ENCODE results near the gene GAL.
"Not testable (repeated sequence)": the region's sequence is repeated elsewhere in the genome, so short reads cannot be mapped to it uniquely, and the experiment has no call there.

The GAL gene, protein sequence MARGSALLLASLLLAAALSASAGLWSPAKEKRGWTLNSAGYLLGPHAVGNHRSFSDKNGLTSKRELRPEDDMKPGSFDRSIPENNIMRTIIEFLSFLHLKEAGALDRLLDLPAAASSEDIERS

DNA sequence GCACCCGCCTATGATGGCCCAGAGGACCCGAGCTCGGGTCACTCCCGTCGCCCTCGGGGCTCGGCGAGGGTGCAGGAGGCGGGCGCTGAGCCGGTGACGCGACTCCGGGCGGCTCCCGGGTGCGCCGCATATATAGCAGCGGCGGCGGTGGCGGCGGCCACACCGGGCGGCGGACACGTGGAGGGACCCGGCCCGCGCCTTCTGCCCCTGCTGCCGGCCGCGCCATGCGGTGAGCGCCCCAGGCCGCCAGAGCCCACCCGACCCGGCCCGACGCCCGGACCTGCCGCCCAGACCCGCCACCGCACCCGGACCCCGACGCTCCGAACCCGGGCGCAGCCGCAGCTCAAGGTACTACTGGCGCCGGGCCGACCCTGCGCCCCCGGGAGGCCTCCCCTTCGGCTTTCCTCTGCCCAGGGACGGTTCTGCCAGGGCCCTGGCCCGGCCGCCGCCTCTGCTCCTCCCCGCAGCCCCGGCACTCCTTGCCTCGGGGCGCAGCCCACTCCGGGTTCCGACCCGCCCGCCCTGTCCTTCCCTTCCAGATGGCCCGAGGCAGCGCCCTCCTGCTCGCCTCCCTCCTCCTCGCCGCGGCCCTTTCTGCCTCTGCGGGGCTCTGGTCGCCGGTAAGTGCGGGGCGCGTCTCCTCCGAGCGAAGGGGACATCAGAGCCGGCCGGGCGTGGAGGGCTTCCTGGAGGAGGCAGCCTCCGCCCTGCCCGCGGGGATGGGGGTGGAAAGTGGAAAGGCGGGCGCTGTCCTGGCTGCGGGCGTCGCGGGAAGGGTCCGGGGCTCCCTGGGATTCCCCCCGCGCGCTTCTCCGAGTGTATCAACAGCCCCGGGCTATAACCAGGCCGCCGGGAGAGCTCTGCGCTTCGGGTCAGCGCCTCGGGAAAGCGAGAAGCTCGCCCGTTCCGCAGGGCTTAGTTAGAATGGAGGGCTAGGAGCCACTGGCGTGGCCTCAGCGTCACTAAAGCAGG, at the start of gene GAL:
GAL (plus strand) TSS at position 160 of the 972 bp plus-strand sequence; CDS start at position 540, 380 bp downstream.
- in situ Hi-C loops (cut with MboI; ENCODE audit: low sequenced_read_pairs), result no loop called here

DNA sequence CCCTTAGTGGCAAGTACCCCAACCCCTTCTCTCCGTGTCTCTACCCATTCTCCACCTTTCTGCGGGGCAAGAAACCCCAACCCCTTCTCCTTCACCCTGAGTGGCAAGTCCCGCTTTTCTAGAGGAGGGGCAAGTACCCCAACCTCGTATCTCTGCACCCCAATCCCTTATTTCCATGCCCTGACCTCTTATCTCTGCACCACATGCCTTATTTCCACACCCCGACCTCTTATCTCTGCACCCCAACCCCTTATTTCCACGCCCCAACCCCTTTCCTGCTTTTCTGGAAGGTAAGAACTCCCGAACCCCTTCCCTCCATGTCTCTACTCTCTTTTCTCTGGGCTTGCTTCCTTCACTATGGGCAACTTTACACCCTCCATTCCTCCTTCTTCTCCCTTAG, 49.7 kb upstream of the GAL start:
- in situ Hi-C loops (cut with MboI; ENCODE audit: low sequenced_read_pairs), result not testable (repeated sequence)

DNA sequence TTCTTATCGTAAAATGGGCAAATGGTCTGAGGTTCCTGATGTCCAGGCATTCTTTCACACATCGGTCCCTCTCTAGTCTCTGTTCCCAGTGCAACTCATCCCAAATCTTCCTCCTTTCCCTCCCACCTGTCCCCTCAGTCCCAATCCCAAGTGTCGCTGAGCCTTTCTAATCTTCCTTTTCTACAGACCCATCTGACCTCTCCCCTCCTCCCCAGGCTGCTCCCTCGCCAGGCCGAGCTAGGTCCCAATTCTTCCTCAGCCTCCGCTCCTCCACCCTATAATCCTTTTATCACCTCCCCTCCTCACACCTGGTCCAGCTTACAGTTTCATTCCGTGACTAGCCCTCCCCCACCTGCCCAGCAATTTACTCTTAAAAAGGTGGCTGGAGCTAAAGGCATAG, 49.2 kb upstream of the GAL start:
- in situ Hi-C loops (cut with MboI; ENCODE audit: low sequenced_read_pairs), result not testable (repeated sequence)

DNA sequence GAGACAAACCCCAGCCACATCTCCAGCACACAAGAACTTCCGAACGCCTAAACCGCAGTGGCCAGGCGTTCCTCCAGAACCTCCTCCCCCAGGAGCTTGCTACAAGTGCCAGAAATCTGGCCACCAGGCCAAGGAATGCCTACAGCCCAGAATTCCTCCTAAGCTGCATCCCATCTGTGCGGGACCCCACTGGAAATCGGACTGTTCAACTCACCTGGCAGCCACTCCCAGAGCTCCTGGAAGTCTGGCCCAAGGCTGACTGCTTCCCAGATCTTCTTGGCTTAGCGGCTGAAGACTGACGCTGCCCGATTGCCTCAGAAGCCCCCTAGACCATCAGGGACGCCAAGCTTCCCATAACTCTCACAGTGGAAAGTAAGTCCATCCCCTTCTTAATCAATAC, 48.5 kb upstream of the GAL start:
- in situ Hi-C loops (cut with MboI; ENCODE audit: low sequenced_read_pairs), result not testable (repeated sequence)

DNA sequence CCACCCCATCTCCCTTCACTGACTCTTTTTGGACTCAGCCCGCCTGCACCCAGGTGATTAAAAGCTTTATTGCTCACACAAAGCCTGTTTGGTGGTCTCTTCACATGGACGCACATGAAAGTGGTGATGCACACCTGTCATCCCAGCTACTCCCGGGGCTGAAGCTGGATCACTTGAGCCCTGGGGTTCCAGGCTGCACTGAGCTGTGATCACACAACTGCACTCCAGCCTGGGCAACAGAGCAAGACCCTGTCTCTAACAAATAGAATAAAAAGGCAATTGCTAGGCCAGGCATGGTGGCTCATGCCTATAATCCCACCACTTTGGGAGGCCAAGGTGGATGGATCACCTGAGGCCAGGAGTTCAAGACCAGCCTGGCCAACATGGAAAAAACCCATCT, 45.0 kb upstream of the GAL start:
- in situ Hi-C loops (cut with MboI; ENCODE audit: low sequenced_read_pairs), result not testable (repeated sequence)

DNA sequence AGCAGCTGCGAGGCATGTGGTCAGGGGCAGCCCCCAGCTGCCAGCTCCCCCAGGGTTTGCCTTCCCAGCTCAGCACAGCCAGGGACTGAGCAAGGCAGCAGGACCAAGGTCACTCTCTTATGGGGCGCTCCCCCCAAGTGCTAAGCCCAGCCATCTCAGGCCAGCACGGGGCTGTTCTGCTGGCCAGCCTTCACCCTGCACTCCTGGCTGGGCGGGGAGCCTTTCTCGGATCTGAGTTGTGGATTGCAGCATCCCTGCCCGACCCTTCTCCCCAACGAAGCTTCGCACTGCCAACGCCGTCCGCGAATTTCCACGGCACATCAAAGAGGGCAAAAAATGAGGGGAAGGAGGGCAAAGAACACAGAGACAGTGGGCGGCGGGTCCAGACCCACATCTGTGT, 42.5 kb upstream of the GAL start:
- in situ Hi-C loops (cut with MboI; ENCODE audit: low sequenced_read_pairs), result no loop called here

DNA sequence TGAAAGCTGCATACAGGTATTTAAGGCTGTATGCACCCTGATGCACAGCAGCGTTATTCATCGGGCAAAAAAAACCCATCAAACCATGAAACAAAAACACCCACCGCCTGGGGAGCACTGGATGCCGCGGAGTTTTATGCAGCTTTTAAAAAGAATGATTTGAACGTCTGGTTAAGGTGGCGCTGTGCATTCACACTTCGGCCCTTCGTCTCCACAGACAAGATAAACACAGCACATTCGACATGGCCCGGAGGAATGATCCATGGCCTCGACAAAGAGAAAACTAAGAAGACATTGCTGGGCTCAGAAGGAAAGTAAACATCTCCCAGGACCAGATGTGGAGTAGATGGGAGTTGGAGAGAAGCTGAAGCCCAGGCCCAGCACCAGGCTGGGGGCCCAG, 40.8 kb upstream of the GAL start:
- in situ Hi-C loops (cut with MboI; ENCODE audit: low sequenced_read_pairs), result no loop called here

DNA sequence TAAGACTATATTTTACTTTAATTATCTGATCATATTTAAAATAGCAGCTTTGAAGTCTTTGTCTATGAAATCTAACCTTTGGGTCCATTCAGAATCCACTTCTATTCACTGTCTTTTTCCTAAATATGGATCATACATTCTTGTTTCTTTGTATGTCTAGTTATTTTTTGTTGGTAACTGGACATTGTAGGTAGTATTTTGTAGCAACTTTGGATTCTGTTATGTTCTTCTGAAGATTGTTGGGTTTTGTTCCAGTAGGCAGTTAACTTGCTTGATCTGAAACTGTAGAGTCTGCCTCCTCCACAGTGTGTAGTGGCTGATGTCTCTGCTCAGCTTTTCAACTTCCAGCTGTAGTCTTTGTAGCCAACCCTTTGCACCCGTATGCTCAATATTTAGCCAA, 37.5 kb upstream of the GAL start:
- in situ Hi-C loops (cut with MboI; ENCODE audit: low sequenced_read_pairs), result no loop called here

DNA sequence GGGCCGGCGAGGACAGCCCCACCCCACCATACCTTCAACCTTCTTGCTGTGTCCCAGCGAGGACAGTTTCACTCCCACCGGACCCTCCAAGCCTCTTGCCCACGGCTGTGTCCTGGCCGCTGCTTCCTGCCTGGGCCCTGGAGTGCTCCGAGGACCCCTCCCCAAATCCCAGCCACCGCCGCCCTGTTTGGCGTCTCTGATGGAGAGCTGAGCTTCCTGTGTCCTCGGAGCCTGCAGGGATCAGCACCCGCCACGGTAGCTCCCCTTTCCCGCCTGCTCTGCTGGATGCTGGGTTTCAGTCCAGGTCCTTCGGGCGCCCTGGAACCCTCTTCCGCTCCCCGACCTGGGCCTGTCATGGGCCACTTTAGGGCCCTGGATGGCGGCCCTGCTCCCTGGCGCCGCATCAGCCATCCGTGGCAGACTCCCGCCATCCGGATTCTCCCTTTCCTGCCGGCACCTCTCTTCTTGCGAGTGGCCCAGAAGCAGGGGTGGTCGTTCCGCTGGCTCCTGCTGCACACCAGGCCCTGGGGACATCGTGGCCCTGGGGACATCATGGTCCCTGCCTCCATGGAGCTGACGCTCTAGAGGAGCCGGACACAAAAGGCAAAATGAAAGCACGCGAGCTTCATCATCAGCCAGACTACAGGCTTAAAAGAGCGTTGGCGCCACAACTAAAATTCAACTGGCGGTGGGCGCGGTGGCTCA, 34.3 kb upstream of the GAL start:
- in situ Hi-C loops (cut with MboI; ENCODE audit: low sequenced_read_pairs), result no loop called here

DNA sequence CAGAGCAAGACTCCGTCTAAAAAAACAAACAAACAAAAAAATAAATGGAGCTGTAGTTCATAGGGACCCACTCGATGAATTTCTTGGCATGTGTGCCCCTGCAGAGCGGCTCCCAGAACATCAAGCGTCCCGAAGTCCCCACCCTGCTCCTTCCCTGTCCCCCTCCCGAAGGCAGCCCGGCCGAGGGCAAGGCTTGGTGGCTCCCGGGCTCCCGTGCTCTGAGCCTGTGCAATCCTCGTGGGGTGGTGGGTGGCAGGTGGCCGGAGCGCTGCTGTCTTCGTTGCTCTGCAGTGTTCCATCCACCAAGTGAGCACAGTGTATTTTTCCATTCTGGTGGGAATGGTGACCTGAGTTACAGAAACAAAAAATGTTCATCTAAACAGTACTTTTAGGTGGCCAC, 33.5 kb upstream of the GAL start:
- in situ Hi-C loops (cut with MboI; ENCODE audit: low sequenced_read_pairs), result no loop called here

DNA sequence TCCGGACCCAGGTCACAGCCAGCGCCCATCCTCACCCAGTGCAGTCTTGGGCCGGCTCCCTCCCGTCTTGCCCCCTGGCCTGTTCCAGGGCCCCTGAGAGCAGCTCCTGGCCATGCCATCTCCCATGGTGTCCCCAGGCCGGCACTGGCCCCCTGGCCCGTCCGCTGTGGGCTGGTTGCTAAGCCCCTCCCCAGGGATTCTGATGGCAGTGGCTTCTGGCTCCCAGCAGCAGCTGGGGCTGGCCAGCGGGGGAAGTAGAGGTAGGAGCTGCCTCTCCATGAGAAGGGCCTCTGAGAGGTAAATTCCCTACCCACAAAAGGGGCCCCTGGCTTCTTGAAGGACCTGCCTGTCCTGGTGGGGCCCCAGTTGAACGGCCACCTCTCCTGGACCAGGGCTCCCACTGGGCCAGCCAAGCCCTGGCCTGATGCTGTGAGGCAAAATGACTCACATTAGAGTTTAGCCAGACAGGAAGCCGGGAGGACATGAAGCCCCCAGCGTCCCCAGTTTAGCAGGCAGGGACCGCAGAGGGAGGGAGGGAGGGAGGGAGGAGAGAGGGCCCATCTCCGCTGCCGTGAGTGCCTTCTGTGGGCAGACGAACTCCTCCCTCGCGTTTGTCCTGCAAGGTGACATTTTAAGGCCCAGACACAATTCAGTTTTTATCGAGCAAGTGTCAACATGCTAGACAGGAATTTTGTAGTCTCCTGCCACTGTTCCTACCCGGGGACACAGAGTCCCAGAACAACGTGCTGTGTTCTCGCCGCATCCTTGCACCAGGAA, 32.9 kb upstream of the GAL start:
- in situ Hi-C loops (cut with MboI; ENCODE audit: low sequenced_read_pairs), result no loop called here

DNA sequence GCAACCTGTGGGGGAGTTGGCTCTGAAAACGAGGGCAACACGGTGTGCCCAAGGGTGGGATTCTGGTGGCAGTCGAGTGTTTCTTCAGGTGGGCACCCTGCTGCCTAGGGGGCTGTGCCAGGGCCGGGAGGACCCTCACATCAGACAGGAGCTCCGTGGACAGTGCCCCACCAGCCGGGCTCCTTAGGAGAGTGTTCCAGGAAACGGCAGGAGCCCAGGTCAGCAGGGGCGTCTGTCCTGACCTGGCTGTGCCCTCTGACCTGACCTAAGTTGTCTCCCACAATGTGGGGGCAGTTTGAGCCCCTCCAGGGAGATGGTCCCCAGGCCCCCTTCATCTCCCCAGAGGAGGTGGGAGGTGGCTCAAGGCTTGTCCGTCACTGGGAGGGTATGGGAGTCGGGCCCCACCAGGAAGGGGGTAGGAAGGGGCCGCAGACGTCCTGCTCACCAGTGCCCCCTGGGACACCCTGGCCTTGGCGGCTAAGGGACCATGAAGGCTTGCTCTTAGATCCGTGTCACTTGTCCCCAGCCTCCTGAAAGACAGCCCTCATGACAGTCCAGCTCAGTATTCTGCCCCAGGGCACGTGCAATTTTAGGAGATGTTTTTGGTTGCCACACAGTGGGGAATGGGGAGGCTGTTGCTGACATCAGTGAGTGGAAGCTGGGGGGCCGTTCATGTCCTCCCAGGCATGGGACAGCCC, 32.2 kb upstream of the GAL start:
- in situ Hi-C loops (cut with MboI; ENCODE audit: low sequenced_read_pairs), result no loop called here

DNA sequence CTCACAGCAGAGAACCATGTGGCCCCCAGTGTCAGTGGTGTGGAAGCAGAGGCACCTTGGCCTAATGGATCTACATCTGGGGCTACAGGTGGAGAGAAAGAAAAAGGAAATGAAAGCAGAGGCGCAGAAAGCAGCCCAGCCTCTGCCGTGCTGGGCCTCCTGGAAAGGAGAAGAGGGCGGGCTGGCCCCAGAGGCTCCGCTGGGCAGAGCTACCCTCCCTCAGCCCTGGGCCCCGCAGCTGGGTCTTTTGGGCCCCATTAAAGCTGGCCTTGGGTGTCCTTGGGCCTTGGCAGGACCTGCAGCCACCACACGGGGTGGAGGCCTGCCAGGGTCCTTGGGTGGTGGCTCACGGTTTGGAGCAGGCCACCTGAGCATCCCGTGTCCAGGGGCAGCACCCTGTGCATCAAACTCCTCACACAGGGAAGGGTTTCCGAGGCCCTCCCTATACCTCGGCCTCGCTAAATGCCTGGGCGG, 31.6 kb upstream of the GAL start:
- in situ Hi-C loops (cut with MboI; ENCODE audit: low sequenced_read_pairs), result no loop called here

DNA sequence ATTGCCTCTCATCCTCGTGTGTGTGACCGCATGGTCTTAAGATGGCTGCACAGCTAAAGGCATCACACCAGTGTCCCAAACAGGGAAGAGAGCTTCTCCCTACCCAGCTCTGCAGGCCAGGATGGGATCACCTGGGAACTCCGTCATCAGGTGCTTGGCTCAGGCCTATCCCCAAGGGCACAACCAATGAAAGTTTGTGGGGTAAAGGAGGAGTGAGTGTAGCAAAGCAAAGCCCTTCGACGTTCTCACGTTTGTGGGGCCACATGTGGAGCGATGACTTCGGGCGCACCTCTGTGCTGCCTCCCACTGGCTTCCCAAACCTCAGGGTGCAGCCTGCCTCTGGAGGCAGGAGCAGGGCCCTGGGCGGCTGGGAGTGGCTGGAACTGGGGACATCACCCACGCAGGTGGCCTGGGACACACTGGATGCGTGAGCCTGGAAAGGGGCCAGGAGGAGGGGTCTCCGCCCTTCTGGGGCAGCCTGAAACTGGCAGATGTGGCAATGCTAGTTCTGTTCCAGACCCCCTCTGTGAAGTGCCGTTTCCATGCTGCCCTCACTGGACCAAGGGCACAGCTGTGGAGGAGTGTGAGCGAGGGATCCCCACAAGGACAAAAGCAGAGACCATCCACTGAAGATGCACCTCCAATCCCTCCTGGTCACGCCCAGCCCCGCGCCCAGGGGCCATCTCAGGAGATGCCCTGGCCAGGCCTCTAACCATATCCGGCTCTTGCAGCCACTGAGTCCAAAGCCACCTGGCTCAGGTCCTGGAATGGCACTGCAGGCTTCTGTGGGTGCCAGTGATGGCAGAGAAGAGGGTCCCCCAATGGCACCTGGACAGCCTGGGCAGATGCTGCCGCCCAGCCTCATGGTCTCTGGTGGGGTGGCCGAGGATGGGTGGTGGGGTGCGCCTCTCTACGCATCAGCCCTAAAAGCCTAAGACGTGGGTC, 30.6 kb upstream of the GAL start:
- in situ Hi-C loops (cut with MboI; ENCODE audit: low sequenced_read_pairs), result no loop called here

DNA sequence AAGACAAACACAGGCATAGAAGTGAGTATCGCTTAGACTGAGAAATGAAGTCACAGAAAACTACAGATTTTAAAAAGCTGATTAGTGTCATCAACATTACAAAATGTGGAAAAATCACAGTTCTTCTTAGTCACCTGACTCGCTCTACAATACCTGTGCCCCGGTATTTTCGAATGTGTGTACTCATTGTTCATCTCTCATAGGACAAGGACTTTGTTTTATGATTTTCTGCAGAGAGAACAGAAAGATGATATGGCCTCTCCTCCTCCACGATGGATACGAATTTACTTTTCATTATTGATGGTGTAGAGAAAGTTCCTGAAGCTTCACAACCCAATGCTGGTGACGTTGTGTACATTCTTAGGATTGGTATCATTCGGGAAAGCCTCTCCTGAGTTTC, 29.4 kb upstream of the GAL start:
- in situ Hi-C loops (cut with MboI; ENCODE audit: low sequenced_read_pairs), result no loop called here

DNA sequence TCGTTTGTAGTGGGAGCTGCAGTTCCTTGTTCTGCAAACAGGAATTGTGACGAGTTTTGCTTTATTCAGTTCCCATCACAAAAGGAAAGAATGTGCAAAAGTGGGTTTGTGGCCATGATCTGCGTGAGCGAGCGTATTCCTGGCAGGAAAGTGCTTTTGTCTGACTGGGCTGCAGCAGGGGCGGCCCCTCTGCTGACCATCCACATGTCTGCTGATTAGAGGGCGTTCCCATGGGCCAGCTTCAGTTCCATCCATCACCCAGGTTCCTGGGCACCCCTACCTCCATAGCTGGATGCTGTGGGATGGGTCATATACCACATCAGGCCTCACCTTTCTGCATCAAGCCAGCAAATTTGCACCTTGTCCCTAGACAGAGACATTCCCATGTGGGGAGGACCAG, 28.9 kb upstream of the GAL start:
- in situ Hi-C loops (cut with MboI; ENCODE audit: low sequenced_read_pairs), result no loop called here

DNA sequence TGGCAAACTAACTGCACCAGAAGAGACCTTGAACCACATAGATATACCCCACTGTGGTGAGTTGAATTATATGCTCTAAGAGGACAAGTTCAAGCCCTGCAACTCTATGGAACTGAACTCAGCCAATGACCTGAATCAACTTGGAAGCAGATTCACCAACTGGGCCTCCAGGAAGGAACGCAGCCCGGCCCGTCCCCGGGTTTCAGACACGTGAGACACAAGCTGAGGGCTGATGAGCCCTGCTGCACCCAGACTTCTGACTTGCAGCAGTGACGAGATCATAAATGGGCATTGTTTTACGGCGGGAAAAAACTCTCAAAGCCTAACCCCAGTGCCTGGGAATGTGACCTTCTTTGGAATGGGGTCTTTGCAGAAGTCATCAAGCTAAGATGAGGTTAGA, 28.5 kb upstream of the GAL start:
- in situ Hi-C loops (cut with MboI; ENCODE audit: low sequenced_read_pairs), result no loop called here

DNA sequence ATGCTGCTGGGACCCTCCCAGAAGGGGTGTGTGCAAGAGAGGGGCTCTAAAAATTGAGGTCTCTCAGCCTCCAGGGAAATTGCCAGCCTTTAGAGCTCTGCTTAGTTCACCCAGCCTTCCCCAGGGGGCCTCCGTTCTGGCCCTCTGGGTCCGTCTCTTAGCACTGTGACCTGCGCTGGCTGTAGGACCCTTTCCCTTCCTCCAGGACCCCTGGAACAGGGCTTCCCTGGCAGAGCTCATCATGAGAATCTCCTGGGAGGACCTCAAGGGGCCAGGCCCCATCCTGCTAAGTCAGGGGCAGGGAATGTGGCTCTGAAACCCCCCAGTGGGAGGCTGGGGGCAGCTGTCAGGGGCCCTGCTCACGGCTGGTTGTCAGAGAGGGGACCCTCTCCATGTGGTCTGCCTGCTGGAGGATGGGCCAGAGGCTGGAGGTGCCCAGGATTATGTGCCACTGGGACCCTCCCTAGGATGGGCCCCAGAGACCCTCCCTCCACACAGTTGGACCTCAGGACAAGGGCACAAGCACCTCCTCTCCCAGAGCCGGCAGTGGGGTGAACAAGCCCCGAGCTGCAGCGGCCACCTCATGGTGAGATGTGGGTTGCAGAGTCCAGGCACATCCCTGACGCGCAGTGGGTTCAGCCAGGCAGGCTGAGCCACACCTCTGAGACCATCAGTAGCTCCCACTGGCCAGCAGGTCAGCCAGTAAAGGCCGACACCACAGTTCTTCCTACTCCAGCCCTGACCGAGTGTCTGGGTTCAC, 27.1 kb upstream of the GAL start:
- in situ Hi-C loops (cut with MboI; ENCODE audit: low sequenced_read_pairs), result no loop called here

DNA sequence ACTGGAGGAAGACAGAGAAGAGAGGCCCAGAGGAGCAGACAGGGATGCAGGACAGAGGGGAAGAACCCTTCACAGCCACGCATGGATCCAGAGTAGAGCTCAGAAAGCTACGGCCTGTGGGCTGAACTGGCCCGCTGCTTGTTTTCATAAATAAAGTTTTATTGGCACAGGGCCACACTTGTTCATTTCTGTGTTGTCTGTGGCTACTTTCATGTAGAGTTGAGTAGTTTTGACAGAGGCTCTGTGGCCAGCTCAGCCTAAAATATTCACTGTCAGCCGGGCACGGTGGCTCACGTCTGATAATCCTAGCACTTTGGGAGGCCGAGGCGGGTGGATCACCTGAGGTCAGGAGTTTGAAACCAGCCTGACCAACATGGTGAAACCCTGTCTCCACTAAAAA, 26.2 kb upstream of the GAL start:
- in situ Hi-C loops (cut with MboI; ENCODE audit: low sequenced_read_pairs), result no loop called here

All from hTERT RPE-1 (cell line).